ENCODE results near the gene CASQ1. TPM values are rescaled to one million over a fixed set of nuclear protein-coding genes. Genes with fewer than 3 reads are reported as not detected.
A peak's percentile ranks its signal among the peaks of the same experiment; 100 is the strongest.

The CASQ1 gene
- total RNA-seq, 2 donors from 2014 or later: 0.29 to 0.77 TPM

DNA sequence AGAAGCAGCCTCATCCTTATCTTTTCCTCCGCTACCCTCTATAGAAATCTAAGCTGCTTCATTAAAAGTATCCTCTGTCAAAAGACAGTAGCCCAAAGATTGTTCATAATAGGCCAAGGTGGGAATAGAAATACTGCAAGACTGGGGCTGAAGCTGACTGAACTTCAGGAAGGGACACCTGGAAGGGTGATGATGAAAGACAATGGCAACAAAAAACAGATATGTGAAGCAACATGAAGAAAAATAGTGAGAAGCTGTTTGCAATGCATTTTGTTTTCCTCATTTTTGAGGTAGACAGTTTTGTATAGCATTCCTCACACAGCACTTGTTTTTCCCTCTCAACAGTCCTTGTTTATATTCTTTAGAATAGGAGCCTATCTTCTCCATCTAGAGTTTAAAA, 55.1 kb downstream of the CASQ1 start:
- no peaks in the 10 kb centered on the region for H3K9me3 ChIP-seq (ENCODE audit: control insufficient read depth, low read length)
- Mint-ChIP-seq H3K9me3 (no peaks in the 10 kb centered on the region), H3K4me1 (peaks cover 13% of the 10 kb centered on the region), H3K36me3 (ENCODE audit: low read depth) (peaks cover 39% of the 10 kb centered on the region), H3K27me3 (ENCODE audit: insufficient read depth) (no peaks in the 10 kb centered on the region), H3K27ac (peak overlapping the region; percentile 23), H3K4me3 (no peak overlapping the region)
- TF ChIP-seq, protein P1, sequence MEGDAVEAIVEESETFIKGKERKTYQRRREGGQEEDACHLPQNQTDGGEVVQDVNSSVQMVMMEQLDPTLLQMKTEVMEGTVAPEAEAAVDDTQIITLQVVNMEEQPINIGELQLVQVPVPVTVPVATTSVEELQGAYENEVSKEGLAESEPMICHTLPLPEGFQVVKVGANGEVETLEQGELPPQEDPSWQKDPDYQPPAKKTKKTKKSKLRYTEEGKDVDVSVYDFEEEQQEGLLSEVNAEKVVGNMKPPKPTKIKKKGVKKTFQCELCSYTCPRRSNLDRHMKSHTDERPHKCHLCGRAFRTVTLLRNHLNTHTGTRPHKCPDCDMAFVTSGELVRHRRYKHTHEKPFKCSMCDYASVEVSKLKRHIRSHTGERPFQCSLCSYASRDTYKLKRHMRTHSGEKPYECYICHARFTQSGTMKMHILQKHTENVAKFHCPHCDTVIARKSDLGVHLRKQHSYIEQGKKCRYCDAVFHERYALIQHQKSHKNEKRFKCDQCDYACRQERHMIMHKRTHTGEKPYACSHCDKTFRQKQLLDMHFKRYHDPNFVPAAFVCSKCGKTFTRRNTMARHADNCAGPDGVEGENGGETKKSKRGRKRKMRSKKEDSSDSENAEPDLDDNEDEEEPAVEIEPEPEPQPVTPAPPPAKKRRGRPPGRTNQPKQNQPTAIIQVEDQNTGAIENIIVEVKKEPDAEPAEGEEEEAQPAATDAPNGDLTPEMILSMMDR (conservative IDR thresholded peaks at IDR 0.05): no peak
- no peaks in the 10 kb centered on the region for H3K4me1 ChIP-seq (ENCODE audit: control insufficient read depth, insufficient read depth, low read length)
- WGBS, 2 experiments (ENCODE audit: insufficient coverage in 1 of 2, insufficient read length in 1 of 2): 90% methylated on average over 1 of the region's 1 CpG; no CpG with 5 or more reads in 1 of the 2 experiments
- no peak overlapping the region for H3K27ac ChIP-seq (ENCODE audit: low read depth, low read length)
- no peak overlapping the region for H3K4me3 ChIP-seq (ENCODE audit: low read length)
- no peaks in the 10 kb centered on the region for H3K27me3 ChIP-seq (ENCODE audit: control insufficient read depth, insufficient read depth, low read length, poor library complexity, severe bottlenecking)
- peaks cover 42% of the 10 kb centered on the region for H3K36me3 ChIP-seq (ENCODE audit: control insufficient read depth, insufficient read depth, low read length)
- no peak for DNase-seq
- no peak overlapping the region for H3K9ac ChIP-seq (ENCODE audit: extremely low read depth, low read length, poor library complexity, severe bottlenecking)

DNA sequence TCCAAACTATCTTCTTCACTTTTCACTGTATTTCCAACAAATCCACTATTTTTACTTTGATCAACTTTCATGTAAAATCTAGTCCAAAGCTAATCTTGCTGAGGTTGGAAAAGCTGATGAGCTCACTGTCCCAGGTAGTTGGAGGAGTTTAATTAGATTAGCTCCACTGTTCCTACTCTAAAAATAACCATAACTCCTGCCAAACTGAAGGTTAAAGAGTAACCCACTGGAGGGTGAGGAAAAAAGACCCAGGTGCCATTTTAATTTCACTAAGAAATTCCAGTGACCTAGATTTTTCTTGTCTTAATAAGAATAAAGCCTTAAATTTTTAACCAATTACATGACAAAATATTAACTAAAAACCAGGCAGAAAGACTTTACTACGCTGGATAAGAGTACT, 56.7 kb downstream of the CASQ1 start:
- Histone ChIP-seq H3K4me3 (ENCODE audit: low read length) (no peak overlapping the region), H3K4me1 (ENCODE audit: control insufficient read depth, insufficient read depth, low read length) (no peaks in the 10 kb centered on the region), H3K36me3 (ENCODE audit: control insufficient read depth, insufficient read depth, low read length) (peaks cover 52% of the 10 kb centered on the region), H3K9ac (ENCODE audit: extremely low read depth, low read length, poor library complexity, severe bottlenecking) (no peak overlapping the region), H3K9me3 (ENCODE audit: control insufficient read depth, low read length) (no peaks in the 10 kb centered on the region), H3K27ac (ENCODE audit: low read depth, low read length) (no peak overlapping the region), H3K27me3 (ENCODE audit: control insufficient read depth, insufficient read depth, low read length, poor library complexity, severe bottlenecking) (no peaks in the 10 kb centered on the region)
- no peak overlapping the region for H3K27ac Mint-ChIP-seq
- 94 to 100% methylated on average over 1 of the region's 1 CpG for WGBS, 2 experiments (ENCODE audit: insufficient coverage in 1 of 2, insufficient read length in 1 of 2)
- H3K9me3 Mint-ChIP-seq: no peaks in the 10 kb centered on the region
- H3K4me1 Mint-ChIP-seq: peaks cover 17% of the 10 kb centered on the region
- TF ChIP-seq, protein P1 (conservative IDR thresholded peaks at IDR 0.05): no peak
- no peak overlapping the region for H3K4me3 Mint-ChIP-seq
- no peaks in the 10 kb centered on the region for H3K27me3 Mint-ChIP-seq (ENCODE audit: insufficient read depth)
- peaks cover 40% of the 10 kb centered on the region for H3K36me3 Mint-ChIP-seq (ENCODE audit: low read depth)
- DNase-seq: no peak

DNA sequence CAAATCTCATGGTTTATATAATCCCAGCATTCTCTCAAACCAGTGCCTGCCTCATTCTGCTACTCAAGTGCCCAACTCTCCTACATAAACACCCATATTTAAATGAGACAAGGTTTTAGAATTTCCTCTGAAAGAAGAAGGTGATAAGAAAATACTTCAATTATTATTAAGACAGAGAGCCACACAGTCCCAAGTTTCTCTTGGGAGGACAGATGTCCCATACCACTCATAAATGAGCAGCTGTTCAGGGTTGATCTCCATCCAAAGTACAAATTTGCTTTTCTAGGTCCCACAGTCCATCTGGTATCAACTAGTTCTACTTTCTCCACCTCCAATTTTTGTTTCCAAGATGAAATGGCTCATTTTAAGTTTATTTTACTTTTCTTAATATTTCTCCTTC, 60.6 kb downstream of the CASQ1 start:
- no peaks in the 10 kb centered on the region for H3K9me3 ChIP-seq (ENCODE audit: control insufficient read depth, low read length)
- Mint-ChIP-seq H3K27ac (peak overlapping the region; percentile 8), H3K36me3 (ENCODE audit: low read depth) (peaks cover 36% of the 10 kb centered on the region), H3K4me3 (no peak overlapping the region), H3K4me1 (peaks cover 20% of the 10 kb centered on the region), H3K27me3 (ENCODE audit: insufficient read depth) (no peaks in the 10 kb centered on the region), H3K9me3 (no peaks in the 10 kb centered on the region)
- no peak overlapping the region for H3K27ac ChIP-seq (ENCODE audit: low read depth, low read length)
- no peak overlapping the region for H3K9ac ChIP-seq (ENCODE audit: extremely low read depth, low read length, poor library complexity, severe bottlenecking)
- DNase-seq: no peak
- H3K27me3 ChIP-seq (ENCODE audit: control insufficient read depth, insufficient read depth, low read length, poor library complexity, severe bottlenecking): no peaks in the 10 kb centered on the region
- no peaks in the 10 kb centered on the region for H3K4me1 ChIP-seq (ENCODE audit: control insufficient read depth, insufficient read depth, low read length)
- H3K36me3 ChIP-seq (ENCODE audit: control insufficient read depth, insufficient read depth, low read length): peaks cover 44% of the 10 kb centered on the region
- TF ChIP-seq, protein P1 (conservative IDR thresholded peaks at IDR 0.05): no peak
- H3K4me3 ChIP-seq (ENCODE audit: low read length): no peak overlapping the region

Other genes with a start within 250 kb of the CASQ1 start
- gene IGSF9, start 245.0 kb upstream of the CASQ1 start, total RNA-seq: 1 to 10 TPM; 7.5 to 9.2 TPM
- gene SLAMF9, start 236.3 kb upstream of the CASQ1 start, total RNA-seq: not detected
- gene PIGM, start 158.6 kb upstream of the CASQ1 start, total RNA-seq: 1 to 10 TPM; 4.6 to 5.2 TPM
- under 1 TPM in 1 of 2 donors, not detected in 1; 0.26 TPM for gene KCNJ10, start 120.4 kb upstream of the CASQ1 start, total RNA-seq
- not detected for gene KCNJ9, start 109.0 kb upstream of the CASQ1 start, total RNA-seq
- 10 to 100 TPM; 34.5 to 35.9 TPM for gene IGSF8, start 92.0 kb upstream of the CASQ1 start, total RNA-seq
- gene ATP1A2, start 74.8 kb upstream of the CASQ1 start, total RNA-seq: 1 to 10 TPM; 3.0 to 3.2 TPM
- under 1 TPM; 0.55 to 0.75 TPM for gene ATP1A4, start 39.0 kb upstream of the CASQ1 start, total RNA-seq
- 10 to 100 TPM; 55.9 to 56.3 TPM for gene PEA15, start 14.8 kb downstream of the CASQ1 start, total RNA-seq
- gene DCAF8, start 72.0 kb downstream of the CASQ1 start, total RNA-seq: 100 to 1,000 TPM; 185 to 238 TPM
- gene PEX19, start 94.6 kb downstream of the CASQ1 start, total RNA-seq: 100 to 1,000 TPM in 1 of 2 donors, 10 to 100 TPM in 1; 94.7 to 102 TPM
- 100 to 1,000 TPM; 159 to 174 TPM for gene COPA, start 152.7 kb downstream of the CASQ1 start, total RNA-seq
- gene NCSTN, start 152.8 kb downstream of the CASQ1 start, total RNA-seq: 100 to 1,000 TPM; 103 to 107 TPM
- under 1 TPM; 0.31 to 0.57 TPM for gene NHLH1, start 176.5 kb downstream of the CASQ1 start, total RNA-seq
- 10 to 100 TPM; 62.5 to 67.5 TPM for gene VANGL2, start 210.0 kb downstream of the CASQ1 start, total RNA-seq

All from endodermal cell (in vitro differentiated cells).